Cardiac fibroblast (primary cell): Measurements from ENCODE around the gene ERBIN.

Experiments used
- DNase-seq, 2 donors: peaks; one replicate each; pipeline versions ENCODE4 v3.0.0 to v3.0.0-alpha.2; 2010; ENCODE audit warnings: low read depth in 2 of 2
- H3K4me3 ChIP-seq, 2 donors: replicated peaks in 1 of 2; 1 replicate in 1 of 2; 2 replicates in 1 of 2; pipeline ENCODE4 v1.5.1; 2011; ENCODE audit warnings: low read depth in 2 of 2, low read length in 2 of 2, mild to moderate bottlenecking in 2 of 2, moderate library complexity in 1 of 2
- CTCF ChIP-seq: IDR thresholded peaks from one replicate; pipeline ENCODE4 v1.5.1; 2011; ENCODE audit warnings: low read depth, mild to moderate bottlenecking, low read length, inconsistent platforms

The ERBIN gene

GRCh38 chr5:65978251-65978650, 51.9 kb downstream of the ERBIN start:
- DNase-seq: no peak
- H3K4me3 ChIP-seq: no peak overlapping the region
- no peak for TF ChIP-seq CTCF

- no peak for TF ChIP-seq CTCF
- no peak overlapping the region for H3K4me3 ChIP-seq
- DNase-seq: no peak
Observed at GRCh38 chr5:65981548-65981947, 55.2 kb downstream of the ERBIN start.

- TF ChIP-seq CTCF: no peak
- H3K4me3 ChIP-seq: no peak overlapping the region
- no peak for DNase-seq
Observed at GRCh38 chr5:65981969-65982619, 55.7 kb downstream of the ERBIN start.

GRCh38 chr5:65982635-65983034, 56.3 kb downstream of the ERBIN start:
- H3K4me3 ChIP-seq: no peak overlapping the region
- no peak for DNase-seq
- no peak for TF ChIP-seq CTCF

- no peak for DNase-seq
- no peak overlapping the region for H3K4me3 ChIP-seq
- no peak for TF ChIP-seq CTCF
Observed at GRCh38 chr5:65984098-65984885, 57.9 kb downstream of the ERBIN start.

- DNase-seq: peak; percentile 35 to 68
Observed at GRCh38 chr5:65986050-65986451, 59.7 kb downstream of the ERBIN start.

More at GRCh38 chr5:65986050-65986451, 59.7 kb downstream of the ERBIN start:
- H3K4me3 ChIP-seq: no peak overlapping the region
- no peak for TF ChIP-seq CTCF
